Lung (tissue), 12 donors: ENCODE data around the gene XRCC2. TPM values are rescaled to one million over a fixed set of nuclear protein-coding genes. Genes with fewer than 3 reads are reported as not detected.

Experiments used
- ATAC-seq: fragments of 200-7000 bp; cut with Tn5 transposase; one replicate; pipeline ENCODE4 v1.9.1; 2020; ENCODE audit warnings: moderate number of reproducible peaks; ENCODE audit not compliant: insufficient read depth, low FRiP score
- DNase-seq, 3 donors: peaks; one replicate each; pipeline ENCODE4 v3.0.0-alpha.2; 2013 to 2017
- H3K27ac ChIP-seq, 2 donors: one replicate each; pipeline ENCODE4 v1.5.1; 2013; ENCODE audit warnings: mild to moderate bottlenecking in 2 of 2, moderate library complexity in 2 of 2, control low read depth in 1 of 2, inconsistent platforms in 1 of 2, low read depth in 1 of 2, low read length in 1 of 2
- H3K27me3 ChIP-seq, 3 donors: one replicate each; pipeline ENCODE4 v1.5.1; 2013; ENCODE audit warnings: low read length in 2 of 3; ENCODE audit not compliant: control insufficient read depth in 3 of 3, insufficient read depth in 3 of 3
- H3K36me3 ChIP-seq, 4 donors: one replicate each; pipeline ENCODE4 v1.5.1; 2013; ENCODE audit warnings: low read length in 4 of 4, mild to moderate bottlenecking in 1 of 4, moderate library complexity in 1 of 4; ENCODE audit not compliant: control insufficient read depth in 4 of 4, insufficient read depth in 4 of 4
- H3K4me1 ChIP-seq, 5 donors: one replicate each; pipeline ENCODE4 v1.5.1; 2013; ENCODE audit warnings: low read length in 5 of 5, mild to moderate bottlenecking in 2 of 5, moderate library complexity in 1 of 5; ENCODE audit not compliant: control insufficient read depth in 5 of 5, insufficient read depth in 5 of 5
- H3K4me3 ChIP-seq: one replicate; pipeline ENCODE4 v1.5.1; 2013; ENCODE audit warnings: mild to moderate bottlenecking, control low read depth, moderate library complexity
- H3K9ac ChIP-seq, 2 donors: one replicate each; pipeline ENCODE4 v1.5.1; 2013; ENCODE audit warnings: low read length in 2 of 2, control low read depth in 1 of 2; ENCODE audit not compliant: insufficient read depth in 1 of 2
- H3K9me3 ChIP-seq, 4 donors: one replicate each; pipeline ENCODE4 v1.5.1; 2013; ENCODE audit warnings: low read length in 3 of 4, mild to moderate bottlenecking in 1 of 4, moderate library complexity in 1 of 4; ENCODE audit not compliant: control insufficient read depth in 4 of 4, insufficient read depth in 3 of 4
- WGBS, 2 donors: extraction: QIAGEN DNeasy Blood & Tissue Kit; methylation state at CpG; one replicate each; pipeline ENCODE4 v1.1.7; 2013; 5-methylcytosine and 5-hydroxymethylcytosine counted together
- polyA plus RNA-seq, 2 donors: library from polyadenylated mRNA; stranded (reverse); fragments of 200-250 nt; gene quantifications; one replicate each; pipeline ENCODE4 v1.2.1, GENCODE V29; 2013
- total RNA-seq, 2 donors: library from RNA; depleted of rRNA in 1 of 2; stranded (reverse); fragments of >200 nt in 1 of 2; gene quantifications; one replicate each; pipeline ENCODE4 v1.2.1, GENCODE V29; 2014 to 2021
- TF ChIP-seq, protein P1 (sequence below): IDR thresholded peaks from 2 replicates; pipeline ENCODE4 v1.5.1; 2012; ENCODE audit warnings: mild to moderate bottlenecking; ENCODE audit errors: control extremely low read depth, extremely low read depth
- donor health status: control.
- donor health status: control.
- donor health status: Bipolar disorder and iron deficiency.
- donor health status: healthy.
- donor health status: DM: yes; HTN: yes; CAD: no.

Gene XRCC2
- total and polyA plus RNA-seq, 4 donors, result 0.34 to 2.9 (median 1.0) TPM

DNA sequence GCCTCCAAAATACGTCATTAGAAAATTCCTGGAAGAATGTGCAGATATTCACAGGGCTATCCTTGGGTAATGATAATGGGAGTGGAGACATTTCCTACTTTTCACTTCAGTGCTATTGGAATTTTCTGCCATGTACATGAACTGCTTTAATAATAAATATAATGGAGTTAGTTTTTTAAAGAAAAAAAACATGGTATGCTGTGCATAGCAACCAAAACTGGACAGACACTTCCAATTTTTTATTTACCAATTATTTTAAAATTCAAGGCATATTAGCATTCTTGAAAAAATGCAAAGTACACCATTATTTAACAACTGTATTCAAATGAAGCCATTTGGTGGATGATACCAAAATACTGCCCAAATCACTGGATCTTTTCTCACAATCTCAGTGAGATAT, 3.3 kb downstream of the XRCC2 start:
- 92 to 96% methylated on average over 1 of the region's 1 CpG for WGBS, 2 donors
- TF ChIP-seq, protein P1, sequence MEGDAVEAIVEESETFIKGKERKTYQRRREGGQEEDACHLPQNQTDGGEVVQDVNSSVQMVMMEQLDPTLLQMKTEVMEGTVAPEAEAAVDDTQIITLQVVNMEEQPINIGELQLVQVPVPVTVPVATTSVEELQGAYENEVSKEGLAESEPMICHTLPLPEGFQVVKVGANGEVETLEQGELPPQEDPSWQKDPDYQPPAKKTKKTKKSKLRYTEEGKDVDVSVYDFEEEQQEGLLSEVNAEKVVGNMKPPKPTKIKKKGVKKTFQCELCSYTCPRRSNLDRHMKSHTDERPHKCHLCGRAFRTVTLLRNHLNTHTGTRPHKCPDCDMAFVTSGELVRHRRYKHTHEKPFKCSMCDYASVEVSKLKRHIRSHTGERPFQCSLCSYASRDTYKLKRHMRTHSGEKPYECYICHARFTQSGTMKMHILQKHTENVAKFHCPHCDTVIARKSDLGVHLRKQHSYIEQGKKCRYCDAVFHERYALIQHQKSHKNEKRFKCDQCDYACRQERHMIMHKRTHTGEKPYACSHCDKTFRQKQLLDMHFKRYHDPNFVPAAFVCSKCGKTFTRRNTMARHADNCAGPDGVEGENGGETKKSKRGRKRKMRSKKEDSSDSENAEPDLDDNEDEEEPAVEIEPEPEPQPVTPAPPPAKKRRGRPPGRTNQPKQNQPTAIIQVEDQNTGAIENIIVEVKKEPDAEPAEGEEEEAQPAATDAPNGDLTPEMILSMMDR, result no peak
- no peak overlapping the region for H3K27ac ChIP-seq
- no peak overlapping the region for H3K4me3 ChIP-seq
- H3K9me3 ChIP-seq, result no peaks in the 10 kb centered on the region
- H3K27me3 ChIP-seq, result no peaks in the 10 kb centered on the region
- H3K9ac ChIP-seq, result no peak overlapping the region
- H3K36me3 ChIP-seq, result no peaks in the 10 kb centered on the region
- no peak for DNase-seq
- H3K4me1 ChIP-seq, result peaks cover 3 to 12% (median 8%) of the 10 kb centered on the region in 5 donors
- no peak for ATAC-seq

GRCh38 chr7:152669758-152670157, 6.2 kb downstream of the XRCC2 start:
- Histone ChIP-seq H3K4me3 (no peak overlapping the region), H3K36me3 (no peaks in the 10 kb centered on the region), H3K9ac (no peak overlapping the region), H3K27me3 (no peaks in the 10 kb centered on the region), H3K4me1 (peaks cover 0 to 4% (median under 1%) of the 10 kb centered on the region in 5 donors), H3K27ac (no peak overlapping the region), H3K9me3 (no peaks in the 10 kb centered on the region)
- TF ChIP-seq, protein P1, result no peak
- ATAC-seq (no peak), DNase-seq (no peak)
- WGBS, 2 donors, result 95 to 99% methylated on average over 4 of the region's 4 CpGs

DNA sequence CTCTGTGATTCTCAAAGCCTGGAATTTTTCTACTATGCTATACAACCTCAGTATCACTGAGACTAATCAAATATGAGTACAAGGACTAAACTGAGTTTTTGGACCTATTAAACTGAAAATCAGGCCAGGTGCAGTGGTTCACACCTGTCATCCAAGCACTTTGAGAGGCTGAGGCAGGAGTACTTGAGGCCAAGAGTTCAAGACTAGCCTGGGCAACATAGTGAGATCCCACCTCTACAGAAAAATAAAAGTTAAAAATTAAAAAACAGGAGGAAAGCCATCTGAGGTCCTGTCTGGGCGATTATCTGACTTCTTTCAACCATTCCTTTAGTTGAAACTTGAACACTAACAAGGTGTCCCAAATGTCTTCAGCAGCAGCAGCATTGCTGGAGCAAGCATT, 7.0 kb downstream of the XRCC2 start:
- Histone ChIP-seq H3K27me3 (no peaks in the 10 kb centered on the region), H3K27ac (no peak overlapping the region), H3K4me1 (peaks cover 0 to 2% (median 0%) of the 10 kb centered on the region in 5 donors), H3K9ac (no peak overlapping the region), H3K4me3 (no peak overlapping the region), H3K9me3 (no peaks in the 10 kb centered on the region), H3K36me3 (no peaks in the 10 kb centered on the region)
- DNase-seq, result no peak
- no peak for ATAC-seq
- TF ChIP-seq, protein P1, result no peak
- WGBS, 2 donors, result 93 to 95% methylated on average over 1 of the region's 1 CpG

GRCh38 chr7:152667958-152668357, 8.0 kb downstream of the XRCC2 start:
- DNase-seq (no peak), ATAC-seq (no peak)
- WGBS, 2 donors, result 38 to 73% methylated on average over 5 of the region's 5 CpGs
- no peak overlapping the region for H3K27ac ChIP-seq
- H3K4me3 ChIP-seq, result no peak overlapping the region
- H3K36me3 ChIP-seq, result no peaks in the 10 kb centered on the region
- H3K9ac ChIP-seq, result no peak overlapping the region
- TF ChIP-seq, protein P1, result no peak
- H3K27me3 ChIP-seq, result no peaks in the 10 kb centered on the region
- no peaks in the 10 kb centered on the region for H3K4me1 ChIP-seq
- no peaks in the 10 kb centered on the region for H3K9me3 ChIP-seq
